ENCODE data around the gene GLS.
"Not testable (repeated sequence)": the region's sequence is repeated elsewhere in the genome, so short reads cannot be mapped to it uniquely, and the experiment has no call there.

Gene GLS

GRCh38 chr2:190855245-190855644 lies 25.4 kb upstream of the GLS start:
- DNase-seq (ENCODE audit: low read depth, low spot score): no peak

GRCh38 chr2:190856985-190857384 lies 23.6 kb upstream of the GLS start:
- DNase-seq (ENCODE audit: low read depth, low spot score): no peak

- DNase-seq (ENCODE audit: low read depth, low spot score): no peak
These were observed 21.8 kb upstream of the GLS start for GRCh38 chr2:190858817-190859216.

GRCh38 chr2:190859347-190860297 lies 21.0 kb upstream of the GLS start:
- DNase-seq (ENCODE audit: low read depth, low spot score): no peak

GRCh38 chr2:190860985-190861680 lies 19.5 kb upstream of the GLS start:
- DNase-seq (ENCODE audit: low read depth, low spot score): no peak

- not testable (repeated sequence) for DNase-seq (ENCODE audit: low read depth, low spot score)
These were observed 18.5 kb upstream of the GLS start for GRCh38 chr2:190862128-190862527.

GRCh38 chr2:190862571-190862991 lies 18.0 kb upstream of the GLS start:
- no peak for DNase-seq (ENCODE audit: low read depth, low spot score)

- no peak for DNase-seq (ENCODE audit: low read depth, low spot score)
These were observed 16.7 kb upstream of the GLS start for GRCh38 chr2:190863946-190864345.

- no peak for DNase-seq (ENCODE audit: low read depth, low spot score)
These were observed 16.2 kb upstream of the GLS start for GRCh38 chr2:190864375-190864774.

GRCh38 chr2:190867212-190867611 lies 13.4 kb upstream of the GLS start:
- no peak for DNase-seq (ENCODE audit: low read depth, low spot score)

- no peak for DNase-seq (ENCODE audit: low read depth, low spot score)
These were observed 12.8 kb upstream of the GLS start for GRCh38 chr2:190867832-190868231.

GRCh38 chr2:190869721-190870120 lies 10.9 kb upstream of the GLS start:
- no peak for DNase-seq (ENCODE audit: low read depth, low spot score)

GRCh38 chr2:190873451-190873850 lies 7.2 kb upstream of the GLS start:
- not testable (repeated sequence) for DNase-seq (ENCODE audit: low read depth, low spot score)

- no peak for DNase-seq (ENCODE audit: low read depth, low spot score)
These were observed 4.7 kb upstream of the GLS start for GRCh38 chr2:190875891-190876290.

GRCh38 chr2:190876631-190877030 lies 4.0 kb upstream of the GLS start:
- DNase-seq (ENCODE audit: low read depth, low spot score): no peak

GRCh38 chr2:190877436-190877835 lies 3.2 kb upstream of the GLS start:
- no peak for DNase-seq (ENCODE audit: low read depth, low spot score)

- DNase-seq (ENCODE audit: low read depth, low spot score): peak; percentile 33
These were observed 895 bp upstream of the GLS start for GRCh38 chr2:190879474-190880377.

GRCh38 chr2:190881084-190881597 lies 520 bp downstream of the GLS start:
- no peak for DNase-seq (ENCODE audit: low read depth, low spot score)

- peak; percentile 33 for DNase-seq (ENCODE audit: low read depth, low spot score)
These were observed 1.2 kb downstream of the GLS start for GRCh38 chr2:190881598-190882410.

GRCh38 chr2:190882411-190882766 lies 1.8 kb downstream of the GLS start:
- no peak for DNase-seq (ENCODE audit: low read depth, low spot score)

Data from activated naive CD8-positive, alpha-beta T cell treated with anti-CD3 and anti-CD28 coated beads, Interleukin-2, amount 50 U/mL, for 16 hours (primary cell).